Peyer's patch (tissue), 4 donors: ENCODE results near the gene FRMPD2. TPM values are rescaled to one million over a fixed set of nuclear protein-coding genes. Genes with fewer than 3 reads are reported as not detected.
"Not testable (repeated sequence)": the region's sequence is repeated elsewhere in the genome, so short reads cannot be mapped to it uniquely, and the experiment has no call there.

ENCODE experiments used
- DNase-seq, 3 donors: peaks; one replicate each; pipeline ENCODE4 v3.0.0-alpha.2; 2017 to 2019
- H3K27ac ChIP-seq, 4 donors: fragments of 200-600 bp; sonication (generic); one replicate each; pipeline ENCODE4 v1.5.1; 2016 to 2019
- H3K27me3 ChIP-seq, 2 donors: fragments of 200-600 bp; sonication (generic); one replicate each; pipeline ENCODE4 v1.5.1; 2019
- H3K36me3 ChIP-seq, 3 donors: fragments of 200-600 bp; sonication (generic); one replicate each; pipeline ENCODE4 v1.5.1; 2016 to 2019
- H3K4me1 ChIP-seq, 4 donors: fragments of 200-600 bp; sonication (generic); one replicate each; pipeline ENCODE4 v1.5.1; 2016 to 2019
- H3K4me3 ChIP-seq, 4 donors: fragments of 200-600 bp; sonication (generic); 1 replicate in 3 of 4; 2 replicates in 1 of 4; pipeline ENCODE4 v1.5.1; 2016 to 2019; ENCODE audit warnings: mild to moderate bottlenecking in 1 of 4
- H3K9me3 ChIP-seq, 4 donors: fragments of 200-600 bp; sonication (generic); one replicate each; pipeline ENCODE4 v1.5.1; 2016 to 2019; ENCODE audit warnings: mild to moderate bottlenecking in 1 of 4
- CTCF ChIP-seq, 6 experiments: fragments of 450-650 bp in 4 of 6; fragments of 200-600 bp in 2 of 6; sonication (generic) in 1 of 6; IDR thresholded peaks; one replicate each; pipeline ENCODE4 v1.5.1; 2017 to 2019; ENCODE audit warnings: antibody characterized with exemption in 6 of 6, mild to moderate bottlenecking in 3 of 6, moderate library complexity in 1 of 6
- POLR2A ChIP-seq, 2 donors: fragments of 450-650 bp; IDR thresholded peaks; one replicate each; pipeline ENCODE4 v1.5.1; 2017; ENCODE audit warnings: antibody characterized with exemption in 2 of 2, mild to moderate bottlenecking in 2 of 2, moderate library complexity in 2 of 2
- total RNA-seq, 4 donors: library from RNA; depleted of rRNA; stranded (reverse); fragments of >200 nt; gene quantifications; one replicate each; pipeline ENCODE4 v1.1.0, GENCODE V29; 2016

The FRMPD2 gene
- total RNA-seq, 4 donors from 2014 or later, result not detected

GRCh38 chr10:48192881-48193450, 81.5 kb downstream of the FRMPD2 start:
- no peak for DNase-seq
- TF ChIP-seq CTCF (IDR thresholded peaks at IDR 0.05), result no peak
- no peak for TF ChIP-seq POLR2A (IDR thresholded peaks at IDR 0.05)

GRCh38 chr10:48187713-48188485, 86.6 kb downstream of the FRMPD2 start:
- Histone ChIP-seq H3K36me3 (no peaks in the 10 kb centered on the region), H3K9me3 (no peaks in the 10 kb centered on the region), H3K27me3 (no peaks in the 10 kb centered on the region), H3K4me1 (no peaks in the 10 kb centered on the region), H3K27ac (no peak overlapping the region), H3K4me3 (no peak overlapping the region)
- TF ChIP-seq POLR2A (IDR thresholded peaks at IDR 0.05) (no peak), CTCF (IDR thresholded peaks at IDR 0.05) (no peak)
- DNase-seq, result no peak

More at GRCh38 chr10:48192881-48193450, 81.5 kb downstream of the FRMPD2 start:
- no peak overlapping the region for H3K27ac ChIP-seq
- H3K36me3 ChIP-seq, result no peaks in the 10 kb centered on the region
- H3K4me3 ChIP-seq, result no peak overlapping the region
- no peaks in the 10 kb centered on the region for H3K9me3 ChIP-seq
- no peaks in the 10 kb centered on the region for H3K27me3 ChIP-seq
- H3K4me1 ChIP-seq, result peaks cover 0 to 11% (median 0%) of the 10 kb centered on the region in 4 donors

DNA sequence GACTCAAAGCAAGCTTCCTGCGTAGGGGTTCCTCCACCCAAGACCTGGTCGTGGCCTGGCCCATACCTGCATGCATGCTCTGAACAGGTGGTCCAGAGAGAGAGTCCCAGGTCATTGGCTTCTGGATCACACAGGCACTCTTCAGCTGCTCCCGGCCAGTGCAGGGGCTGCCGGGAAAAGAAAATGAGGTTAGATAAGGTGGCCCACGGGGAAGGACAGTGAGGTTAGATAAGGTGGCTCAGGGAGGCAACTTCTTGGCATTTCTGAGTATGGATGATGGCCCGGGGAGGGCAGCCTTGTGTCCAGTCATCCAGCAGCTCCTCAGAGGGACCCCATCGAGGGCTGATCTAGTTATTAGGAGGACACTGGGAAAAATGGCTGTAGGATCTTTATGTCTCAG, 87.4 kb downstream of the FRMPD2 start:
- TF ChIP-seq POLR2A (IDR thresholded peaks at IDR 0.05), result no peak
- TF ChIP-seq CTCF (IDR thresholded peaks at IDR 0.05), result no peak
- H3K27me3 ChIP-seq, result no peaks in the 10 kb centered on the region
- no peak for DNase-seq
- H3K36me3 ChIP-seq, result no peaks in the 10 kb centered on the region
- H3K9me3 ChIP-seq, result no peaks in the 10 kb centered on the region
- no peaks in the 10 kb centered on the region for H3K4me1 ChIP-seq
- no peak overlapping the region for H3K4me3 ChIP-seq
- H3K27ac ChIP-seq, result no peak overlapping the region

- H3K4me3 ChIP-seq, DNase-seq, H3K9me3 ChIP-seq, H3K27me3 ChIP-seq, H3K36me3 ChIP-seq, H3K27ac ChIP-seq, H3K4me1 ChIP-seq: not testable (repeated sequence)
These were observed 88.2 kb downstream of the FRMPD2 start for GRCh38 chr10:48186264-48186804.

DNA sequence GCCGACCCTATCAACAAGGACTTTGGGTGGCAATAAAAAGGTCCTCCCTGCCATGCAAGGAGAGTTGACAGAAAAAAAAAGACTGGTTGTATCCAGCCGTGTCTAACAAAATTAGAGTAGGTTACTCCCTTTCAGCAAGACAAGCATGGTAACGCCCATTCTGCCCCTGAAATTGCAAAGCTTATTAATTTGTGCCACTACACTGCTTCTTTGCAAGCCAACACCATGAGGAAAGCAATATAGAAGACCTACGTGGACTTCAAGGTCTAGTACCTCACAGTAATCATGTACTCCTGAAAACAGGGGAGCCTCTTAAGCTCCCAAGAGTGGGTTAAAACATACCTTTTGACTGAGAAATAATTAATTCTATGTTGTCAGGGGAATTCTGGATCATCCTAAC, 90.3 kb downstream of the FRMPD2 start:
- Histone ChIP-seq H3K36me3 (no peaks in the 10 kb centered on the region), H3K4me3 (no peak overlapping the region), H3K4me1 (no peaks in the 10 kb centered on the region), H3K9me3 (no peaks in the 10 kb centered on the region), H3K27me3 (no peaks in the 10 kb centered on the region), H3K27ac (no peak overlapping the region)
- no peak for DNase-seq
- TF ChIP-seq CTCF (IDR thresholded peaks at IDR 0.05) (no peak), POLR2A (IDR thresholded peaks at IDR 0.05) (no peak)

DNA sequence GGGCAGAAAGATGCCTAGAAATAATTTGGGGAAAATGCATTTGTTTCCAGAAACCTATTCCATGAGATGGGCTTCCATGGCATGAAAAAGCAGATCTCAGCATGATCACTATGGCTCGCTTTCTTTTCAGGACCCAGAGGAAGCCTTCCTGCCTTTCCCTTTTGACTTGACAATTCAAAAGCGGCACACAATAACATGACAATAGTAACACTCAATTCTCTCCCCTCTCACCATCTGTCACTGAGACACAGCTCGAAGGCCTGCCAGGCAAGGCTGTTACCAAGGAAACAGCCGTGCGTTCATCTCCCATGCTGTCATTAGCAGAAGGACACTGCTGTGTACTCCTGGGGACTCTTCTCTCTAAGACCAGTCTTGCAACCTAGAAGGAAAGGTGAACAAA, 101.8 kb downstream of the FRMPD2 start:
- H3K4me1 ChIP-seq, H3K27me3 ChIP-seq, H3K27ac ChIP-seq, H3K4me3 ChIP-seq, DNase-seq, H3K9me3 ChIP-seq, H3K36me3 ChIP-seq: not testable (repeated sequence)

- H3K36me3 ChIP-seq, H3K27me3 ChIP-seq, H3K4me1 ChIP-seq, DNase-seq, H3K4me3 ChIP-seq, H3K27ac ChIP-seq, H3K9me3 ChIP-seq: not testable (repeated sequence)
These were observed 113.8 kb downstream of the FRMPD2 start for GRCh38 chr10:48160670-48161069.

DNA sequence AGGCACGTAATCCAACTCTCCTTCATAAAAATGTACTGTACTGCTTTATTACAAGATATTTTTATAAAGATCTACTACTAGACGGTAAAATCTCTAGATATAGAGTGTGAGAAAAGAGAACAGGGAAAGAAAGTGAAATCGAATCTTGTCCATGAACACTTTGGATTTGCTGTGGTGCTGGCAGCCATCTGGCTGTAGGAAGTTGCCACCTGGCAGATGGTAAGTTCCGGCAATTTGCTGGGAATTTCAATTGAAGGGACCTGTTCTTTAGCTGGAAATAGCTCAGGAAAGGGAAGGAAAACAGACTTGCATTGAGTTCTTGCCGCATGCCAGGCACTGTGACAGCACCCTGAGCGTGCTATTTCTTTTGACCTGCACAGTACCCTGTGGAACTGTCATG, 114.3 kb downstream of the FRMPD2 start:
- not testable (repeated sequence) for H3K4me1 ChIP-seq, H3K36me3 ChIP-seq, H3K9me3 ChIP-seq, H3K27ac ChIP-seq, DNase-seq, H3K4me3 ChIP-seq, H3K27me3 ChIP-seq

- DNase-seq, H3K36me3 ChIP-seq: not testable (repeated sequence)
These were observed 120.0 kb downstream of the FRMPD2 start for GRCh38 chr10:48154211-48155140.

DNA sequence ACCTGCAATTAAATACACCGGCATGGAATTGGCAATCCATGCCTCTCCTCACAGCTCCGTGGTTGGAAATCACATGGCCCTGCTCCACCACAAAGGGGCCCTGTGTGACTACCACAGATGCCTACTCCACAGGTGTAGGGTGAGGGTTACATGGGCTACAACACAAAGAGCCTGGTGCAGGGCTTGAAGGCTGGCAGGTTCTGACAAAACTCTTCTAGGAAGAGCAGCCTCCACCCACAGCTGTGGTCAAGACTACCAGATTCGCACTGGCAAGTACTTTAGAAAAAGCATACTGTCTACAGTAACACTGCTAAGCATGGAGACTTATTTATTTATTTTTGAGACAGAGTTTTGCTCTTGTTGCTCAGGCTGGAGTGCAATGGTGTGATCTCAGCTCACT, 126.9 kb downstream of the FRMPD2 start:
- not testable (repeated sequence) for H3K4me1 ChIP-seq

More at GRCh38 chr10:48154211-48155140, 120.0 kb downstream of the FRMPD2 start:
- H3K27me3 ChIP-seq, H3K4me3 ChIP-seq, H3K27ac ChIP-seq, H3K9me3 ChIP-seq, H3K4me1 ChIP-seq: not testable (repeated sequence)

More for the DNA sequence above, 126.9 kb downstream of the FRMPD2 start:
- not testable (repeated sequence) for H3K9me3 ChIP-seq, H3K27me3 ChIP-seq, H3K36me3 ChIP-seq, H3K27ac ChIP-seq, DNase-seq, H3K4me3 ChIP-seq
